ENCODE data around the gene JPH2.
"Not testable (repeated sequence)": the region's sequence is repeated elsewhere in the genome, so short reads cannot be mapped to it uniquely, and the experiment has no call there.

Gene JPH2

GRCh38 chr20:44187054-44187771 lies at the start of gene JPH2:
JPH2 (minus strand) TSS chr20:44187188; CDS start chr20:44186705, 483 bp downstream.
- H3K36me3 ChIP-seq (ENCODE audit: insufficient read depth, insufficient read length, low read length) = peaks cover 18% of the 10 kb centered on the region
- no peaks in the 10 kb centered on the region for H3K27me3 ChIP-seq (ENCODE audit: insufficient read depth, insufficient read length)
- peaks cover 15% of the 10 kb centered on the region for H3K4me1 ChIP-seq (ENCODE audit: insufficient read depth, insufficient read length)
- H3K4me3 ChIP-seq (ENCODE audit: insufficient read length, low read depth) = peak within 1 kb of the TSS; percentile 42
- H3K9ac ChIP-seq (ENCODE audit: insufficient read length, low read depth) = peak within 1 kb of the TSS; percentile 74
- H3K9me3 ChIP-seq (ENCODE audit: insufficient read depth, low read length) = no peaks in the 10 kb centered on the region
- TF ChIP-seq ZNF274 (IDR thresholded peaks at IDR 0.05; ENCODE audit: low read depth, low read length) = no peak
- TF ChIP-seq SUZ12 (IDR thresholded peaks at IDR 0.05; ENCODE audit: extremely low read depth, insufficient read depth, insufficient read length) = no peak
- TF ChIP-seq YY1 (IDR thresholded peaks at IDR 0.05; ENCODE audit: insufficient read depth, insufficient read length) = no peak
- peak; percentile 67 for DNase-seq (ENCODE audit: low read depth, low spot score)

GRCh38 chr20:44235702-44236101 lies 48.7 kb upstream of the JPH2 start:
- no peak overlapping the region for H3K9ac ChIP-seq (ENCODE audit: insufficient read length, low read depth)
- TF ChIP-seq SUZ12 (IDR thresholded peaks at IDR 0.05; ENCODE audit: extremely low read depth, insufficient read depth, insufficient read length) (no peak), YY1 (IDR thresholded peaks at IDR 0.05; ENCODE audit: insufficient read depth, insufficient read length) (no peak), ZNF274 (IDR thresholded peaks at IDR 0.05; ENCODE audit: low read depth, low read length) (no peak)
- no peaks in the 10 kb centered on the region for H3K36me3 ChIP-seq (ENCODE audit: insufficient read depth, insufficient read length, low read length)
- no peak for DNase-seq (ENCODE audit: low read depth, low spot score)
- peaks cover 5% of the 10 kb centered on the region; the same call in 1 of the 2 replicates for H3K9me3 ChIP-seq (ENCODE audit: insufficient read depth, low read length)
- H3K4me1 ChIP-seq (ENCODE audit: insufficient read depth, insufficient read length) = peaks cover 4% of the 10 kb centered on the region
- no peaks in the 10 kb centered on the region for H3K27me3 ChIP-seq (ENCODE audit: insufficient read depth, insufficient read length)
- no peak overlapping the region for H3K4me3 ChIP-seq (ENCODE audit: insufficient read length, low read depth)

- no peak for TF ChIP-seq SUZ12 (IDR thresholded peaks at IDR 0.05; ENCODE audit: extremely low read depth, insufficient read depth, insufficient read length)
- no peak for TF ChIP-seq YY1 (IDR thresholded peaks at IDR 0.05; ENCODE audit: insufficient read depth, insufficient read length)
- TF ChIP-seq ZNF274 (IDR thresholded peaks at IDR 0.05; ENCODE audit: low read depth, low read length) = no peak
- Histone ChIP-seq H3K4me1 (ENCODE audit: insufficient read depth, insufficient read length) (peaks cover 4% of the 10 kb centered on the region), H3K27me3 (ENCODE audit: insufficient read depth, insufficient read length) (no peaks in the 10 kb centered on the region), H3K4me3 (ENCODE audit: insufficient read length, low read depth) (no peak overlapping the region), H3K9ac (ENCODE audit: insufficient read length, low read depth) (no peak overlapping the region), H3K9me3 (ENCODE audit: insufficient read depth, low read length) (peaks cover 5% of the 10 kb centered on the region; the same call in 1 of the 2 replicates), H3K36me3 (ENCODE audit: insufficient read depth, insufficient read length, low read length) (no peaks in the 10 kb centered on the region)
- DNase-seq (ENCODE audit: low read depth, low spot score) = no peak
These were observed 47.8 kb upstream of the JPH2 start for GRCh38 chr20:44234566-44235317.

DNA sequence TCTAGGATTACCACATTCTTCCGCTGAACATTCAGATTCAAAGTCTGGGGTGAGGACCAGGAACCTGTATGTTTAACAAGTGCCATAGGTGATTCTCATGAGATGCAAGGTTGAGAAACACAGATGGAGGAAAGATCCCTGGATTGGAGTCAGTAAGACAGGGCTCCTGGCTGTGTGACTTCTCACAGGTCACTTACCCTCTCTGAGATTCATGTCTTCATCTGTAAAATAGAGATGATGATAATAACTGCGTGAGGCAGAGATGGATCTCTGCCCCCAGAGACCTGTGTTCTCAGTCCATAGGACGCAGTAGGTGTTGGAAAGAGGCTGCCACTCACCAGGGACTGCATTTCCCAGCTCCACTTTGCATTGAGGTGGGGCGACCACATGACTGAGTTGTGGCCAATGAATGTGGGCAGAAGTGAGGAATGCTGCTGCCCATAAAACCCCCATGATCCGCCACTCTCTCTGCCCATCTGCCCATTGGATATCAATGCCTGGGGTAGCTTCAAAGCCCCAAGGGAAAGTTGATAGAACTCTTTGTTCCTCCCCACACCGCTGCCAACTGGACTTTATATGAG lies 46.5 kb upstream of the JPH2 start:
- Histone ChIP-seq H3K36me3 (ENCODE audit: insufficient read depth, insufficient read length, low read length) (no peaks in the 10 kb centered on the region), H3K9me3 (ENCODE audit: insufficient read depth, low read length) (peaks cover 1% of the 10 kb centered on the region; the same call in 1 of the 2 replicates), H3K27me3 (ENCODE audit: insufficient read depth, insufficient read length) (no peaks in the 10 kb centered on the region), H3K4me1 (ENCODE audit: insufficient read depth, insufficient read length) (peaks cover 8% of the 10 kb centered on the region), H3K9ac (ENCODE audit: insufficient read length, low read depth) (no peak overlapping the region), H3K4me3 (ENCODE audit: insufficient read length, low read depth) (no peak overlapping the region)
- no peak for TF ChIP-seq ZNF274 (IDR thresholded peaks at IDR 0.05; ENCODE audit: low read depth, low read length)
- no peak for TF ChIP-seq SUZ12 (IDR thresholded peaks at IDR 0.05; ENCODE audit: extremely low read depth, insufficient read depth, insufficient read length)
- TF ChIP-seq YY1 (IDR thresholded peaks at IDR 0.05; ENCODE audit: insufficient read depth, insufficient read length) = no peak
- DNase-seq (ENCODE audit: low read depth, low spot score) = no peak

DNA sequence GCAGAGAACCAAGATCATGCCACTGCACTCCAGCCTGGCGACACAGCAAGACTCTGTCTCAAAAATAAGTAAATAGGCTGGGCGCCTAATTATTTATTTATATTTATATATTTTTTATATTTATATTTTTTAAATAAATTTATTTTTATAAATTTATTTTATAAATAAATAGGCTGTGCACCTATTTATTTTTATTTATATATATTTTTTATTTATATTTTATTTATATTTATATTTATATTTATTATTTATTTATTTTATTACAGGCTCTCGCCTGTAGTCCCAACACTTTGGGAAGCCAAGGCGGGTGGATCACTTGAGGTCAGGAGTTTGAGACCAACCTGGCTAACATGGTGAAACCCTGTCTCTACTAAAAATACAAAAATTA lies 45.5 kb upstream of the JPH2 start:
- H3K9ac ChIP-seq (ENCODE audit: insufficient read length, low read depth); DNase-seq (ENCODE audit: low read depth, low spot score); H3K36me3 ChIP-seq (ENCODE audit: insufficient read depth, insufficient read length, low read length): not testable (repeated sequence)

GRCh38 chr20:44231713-44232468 lies 44.9 kb upstream of the JPH2 start:
- Histone ChIP-seq H3K4me1 (ENCODE audit: insufficient read depth, insufficient read length) (peaks cover 12% of the 10 kb centered on the region), H3K4me3 (ENCODE audit: insufficient read length, low read depth) (no peak overlapping the region), H3K27me3 (ENCODE audit: insufficient read depth, insufficient read length) (no peaks in the 10 kb centered on the region), H3K9ac (ENCODE audit: insufficient read length, low read depth) (no peak overlapping the region), H3K36me3 (ENCODE audit: insufficient read depth, insufficient read length, low read length) (no peaks in the 10 kb centered on the region), H3K9me3 (ENCODE audit: insufficient read depth, low read length) (no peaks in the 10 kb centered on the region)
- TF ChIP-seq SUZ12 (IDR thresholded peaks at IDR 0.05; ENCODE audit: extremely low read depth, insufficient read depth, insufficient read length) = no peak
- no peak for TF ChIP-seq ZNF274 (IDR thresholded peaks at IDR 0.05; ENCODE audit: low read depth, low read length)
- no peak for TF ChIP-seq YY1 (IDR thresholded peaks at IDR 0.05; ENCODE audit: insufficient read depth, insufficient read length)
- peak; percentile 88 for DNase-seq (ENCODE audit: low read depth, low spot score)

More for the DNA sequence above, 45.5 kb upstream of the JPH2 start:
- not testable (repeated sequence) for H3K9me3 ChIP-seq (ENCODE audit: insufficient read depth, low read length); H3K4me3 ChIP-seq (ENCODE audit: insufficient read length, low read depth); H3K27me3 ChIP-seq (ENCODE audit: insufficient read depth, insufficient read length)
- peaks cover 12% of the 10 kb centered on the region for H3K4me1 ChIP-seq (ENCODE audit: insufficient read depth, insufficient read length)

Measured in NT2/D1 (cell line).